Thyroid gland (tissue), 4 donors: Measurements from ENCODE around the gene FZD4. TPM values are rescaled to one million over a fixed set of nuclear protein-coding genes. Genes with fewer than 3 reads are reported as not detected.
"Not testable (repeated sequence)": the region's sequence is repeated elsewhere in the genome, so short reads cannot be mapped to it uniquely, and the experiment has no call there.

ENCODE experiments used
- DNase-seq, 2 donors: peaks; one replicate each; pipeline ENCODE4 v3.0.0-alpha.2; 2019
- H3K27ac ChIP-seq, 3 donors: fragments of 200-600 bp; sonication (generic); 1 replicate in 2 of 3; 2 replicates in 1 of 3; pipeline ENCODE4 v1.5.1; 2016 to 2019; ENCODE audit warnings: mild to moderate bottlenecking in 1 of 3, moderate library complexity in 1 of 3
- H3K27me3 ChIP-seq: fragments of 200-600 bp; sonication (generic); one replicate; pipeline ENCODE4 v1.5.1; 2019
- H3K36me3 ChIP-seq, 2 donors: fragments of 200-600 bp; sonication (generic); one replicate each; pipeline ENCODE4 v1.5.1; 2016 to 2019
- H3K4me1 ChIP-seq, 2 donors: fragments of 200-600 bp; sonication (generic); one replicate each; pipeline ENCODE4 v1.5.1; 2017 to 2019
- H3K4me3 ChIP-seq, 3 donors: fragments of 200-600 bp; sonication (generic); replicated peaks in 1 of 3; 1 replicate in 2 of 3; 2 replicates in 1 of 3; pipeline ENCODE4 v1.5.1; 2016; ENCODE audit warnings: mild to moderate bottlenecking in 1 of 3
- H3K9me3 ChIP-seq: fragments of 200-600 bp; sonication (generic); one replicate; pipeline ENCODE4 v1.5.1; 2017
- CTCF ChIP-seq, 6 experiments: fragments of 200-600 bp in 3 of 6; fragments of 450-650 bp in 3 of 6; sonication (generic) in 3 of 6; IDR thresholded peaks; one replicate each; pipeline ENCODE4 v1.5.1; 2016 to 2019; ENCODE audit warnings: antibody characterized with exemption in 6 of 6, mild to moderate bottlenecking in 2 of 6, inconsistent platforms in 1 of 6, moderate library complexity in 1 of 6
- POLR2A ChIP-seq, 2 donors: fragments of 450-650 bp; IDR thresholded peaks; one replicate each; pipeline ENCODE4 v1.6.1; 2017; ENCODE audit warnings: antibody characterized with exemption in 2 of 2, mild to moderate bottlenecking in 2 of 2, moderate library complexity in 1 of 2
- WGBS, 2 donors: methylation state at CpG; one replicate each; pipeline ENCODE4 v1.1.5; 2017; 5-methylcytosine and 5-hydroxymethylcytosine counted together
- intact Hi-C: fragments of 100-400 bp; cut with DNase I; formaldehyde crosslinking; loops from one replicate; pipeline ENCODE4 v1.15.1; 2023
- total RNA-seq, 4 donors: library from RNA; depleted of rRNA; stranded (reverse); fragments of >200 nt; gene quantifications; one replicate each; pipeline ENCODE4 v1.2.3, GENCODE V29; 2016

The FZD4 gene
- total RNA-seq, 4 donors from 2014 or later = 32.9 to 70.8 (median 48.0) TPM

GRCh38 chr11:86977441-86978050 lies 22.4 kb upstream of the FZD4 start:
- Histone ChIP-seq H3K27ac (no peak overlapping the region), H3K36me3 (no peaks in the 10 kb centered on the region), H3K4me3 (no peak overlapping the region), H3K27me3 (no peaks in the 10 kb centered on the region), H3K9me3 (no peaks in the 10 kb centered on the region), H3K4me1 (peaks cover 0 to 18% of the 10 kb centered on the region in 2 donors)
- TF ChIP-seq CTCF (IDR thresholded peaks at IDR 0.05) = no peak
- no peak for TF ChIP-seq POLR2A (IDR thresholded peaks at IDR 0.05)
- DNase-seq = no peak
- 70 to 88% methylated on average over 6 of the region's 6 CpGs for WGBS, 2 donors
- intact Hi-C loops = no loop called here

GRCh38 chr11:86972734-86973133 lies 17.5 kb upstream of the FZD4 start:
- Histone ChIP-seq H3K4me1 (no peaks in the 10 kb centered on the region), H3K27ac (no peak overlapping the region), H3K9me3 (no peaks in the 10 kb centered on the region), H3K4me3 (no peak overlapping the region), H3K27me3 (no peaks in the 10 kb centered on the region), H3K36me3 (no peaks in the 10 kb centered on the region)
- no peak for TF ChIP-seq CTCF (IDR thresholded peaks at IDR 0.05)
- no peak for TF ChIP-seq POLR2A (IDR thresholded peaks at IDR 0.05)
- WGBS, 2 donors = 94 to 95% methylated on average over 1 of the region's 1 CpG
- no peak for DNase-seq
- intact Hi-C loops = no loop called here

GRCh38 chr11:86969258-86969657 lies 14.1 kb upstream of the FZD4 start:
- intact Hi-C loops = no loop called here
- no peak for DNase-seq
- Histone ChIP-seq H3K9me3 (no peaks in the 10 kb centered on the region), H3K27ac (no peak overlapping the region), H3K27me3 (no peaks in the 10 kb centered on the region), H3K4me1 (no peaks in the 10 kb centered on the region), H3K4me3 (no peak overlapping the region), H3K36me3 (no peaks in the 10 kb centered on the region)
- WGBS, 2 donors = 85 to 93% methylated on average over 1 of the region's 1 CpG
- no peak for TF ChIP-seq CTCF (IDR thresholded peaks at IDR 0.05)
- TF ChIP-seq POLR2A (IDR thresholded peaks at IDR 0.05) = no peak

GRCh38 chr11:86967601-86968000 lies 12.4 kb upstream of the FZD4 start:
- H3K4me3 ChIP-seq, H3K27ac ChIP-seq, DNase-seq, H3K4me1 ChIP-seq, H3K27me3 ChIP-seq, H3K36me3 ChIP-seq, H3K9me3 ChIP-seq, intact Hi-C loops: not testable (repeated sequence)
- WGBS, 2 donors = 85 to 91% methylated on average over 4 to 6 of the region's 7 CpGs

- no peaks in the 10 kb centered on the region for H3K36me3 ChIP-seq
- H3K4me3 ChIP-seq = no peak overlapping the region
- no peaks in the 10 kb centered on the region for H3K27me3 ChIP-seq
- H3K4me1 ChIP-seq = peaks cover 14 to 34% of the 10 kb centered on the region in 2 donors
- 43 to 49% methylated on average over 4 of the region's 4 CpGs for WGBS, 2 donors
- H3K27ac ChIP-seq = peak overlapping the region in 2 of 3 donors; percentile 93 to 95
- intact Hi-C loops = loop anchor here (5.0 kb wide), 1 partner anchor 79 kb away; the partner anchor contains the start of gene TMEM135
- H3K9me3 ChIP-seq = no peaks in the 10 kb centered on the region
- TF ChIP-seq CTCF (IDR thresholded peaks at IDR 0.05) (no peak), POLR2A (IDR thresholded peaks at IDR 0.05) (no peak)
- peak in 1 of 2 donors; percentile 7 for DNase-seq
Observed at GRCh38 chr11:86957976-86958646, 2.9 kb upstream of the FZD4 start.
